Activated CD4-positive, alpha-beta T cell treated with anti-CD3 and anti-CD28 coated beads for 24 hours (primary cell): ENCODE results near the gene CLEC16A.

ENCODE experiments used
- DNase-seq, 2 donors: peaks; one replicate each; pipeline ENCODE4 v3.0.0-alpha.2; 2020; ENCODE audit warnings: low read depth in 2 of 2

CLEC16A gene

DNA sequence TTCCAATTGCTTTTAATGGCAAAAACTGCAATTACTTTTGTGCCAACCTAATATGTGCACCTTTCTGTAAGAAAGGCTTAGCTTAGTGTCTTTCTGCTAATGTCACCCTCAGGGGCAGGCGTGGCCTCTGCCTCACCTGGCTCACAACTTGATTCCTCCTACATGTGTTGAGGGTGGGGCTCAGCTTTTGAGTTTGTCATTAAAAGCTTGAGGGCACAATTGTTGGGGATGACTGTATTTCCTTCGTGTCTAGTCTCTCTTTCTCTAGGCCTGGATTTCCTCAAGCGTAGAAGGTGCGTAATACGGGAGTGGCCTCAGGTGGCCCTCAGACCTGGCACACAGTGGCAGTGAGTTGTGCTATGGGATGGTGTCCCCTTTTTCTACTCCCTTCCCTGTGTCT is 94.4 kb downstream of the CLEC16A start:
- no peak for DNase-seq

DNA sequence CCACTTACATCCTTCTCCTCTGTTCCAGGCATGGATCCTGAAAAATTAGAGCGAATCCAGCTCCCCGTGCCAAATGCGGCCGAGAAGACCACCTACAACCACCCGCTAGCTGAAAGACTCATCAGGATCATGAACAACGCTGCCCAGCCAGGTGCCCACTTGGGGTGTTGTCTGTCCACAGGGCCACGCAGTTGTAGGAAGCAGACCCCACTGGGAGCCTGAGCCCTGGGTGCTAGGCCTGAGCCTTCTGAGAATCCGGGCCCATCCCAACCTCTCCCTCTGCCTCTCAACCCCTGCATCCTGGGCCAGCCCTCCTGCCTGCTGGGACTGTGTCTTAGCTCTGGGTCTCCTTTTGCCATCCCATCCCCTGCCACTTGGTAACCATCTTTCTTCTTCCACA is 95.4 kb downstream of the CLEC16A start:
- DNase-seq = no peak

DNA sequence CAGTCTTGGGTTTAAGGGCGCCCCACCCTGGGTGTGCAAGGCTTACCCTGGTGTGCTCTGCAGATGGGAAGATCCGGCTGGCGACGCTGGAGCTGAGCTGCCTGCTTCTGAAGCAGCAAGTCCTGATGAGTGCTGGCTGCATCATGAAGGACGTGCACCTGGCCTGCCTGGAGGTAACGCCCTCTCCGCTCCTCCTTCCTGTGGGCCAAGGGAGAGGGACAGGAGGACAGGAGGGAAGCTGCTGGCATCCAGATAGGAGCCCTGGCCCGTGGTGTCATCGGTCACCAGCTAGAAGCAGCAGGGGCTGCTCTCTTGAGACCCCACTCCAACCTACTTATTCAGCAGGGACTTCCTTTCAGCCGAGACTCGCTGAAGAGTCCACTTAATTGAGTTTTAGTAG is 97.8 kb downstream of the CLEC16A start:
- DNase-seq = no peak

DNA sequence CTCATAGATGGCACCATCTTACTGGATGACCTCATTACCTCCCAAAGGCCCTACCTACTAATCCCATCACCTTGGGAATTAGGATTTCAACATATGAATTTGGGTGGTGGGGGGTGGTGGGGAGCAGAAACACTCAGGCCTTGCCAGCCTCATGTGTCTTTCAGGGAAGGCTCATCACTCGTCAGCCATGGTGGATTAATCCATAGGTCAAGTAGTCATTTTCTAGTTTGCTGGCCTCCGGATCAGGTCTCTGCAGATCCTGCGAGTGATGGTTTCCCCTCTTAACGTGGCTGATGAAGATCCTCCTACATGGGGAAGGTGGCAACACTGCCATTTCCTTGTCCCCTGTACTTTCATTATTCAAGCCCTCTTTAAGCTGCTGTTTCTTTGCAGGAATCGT is 101.1 kb downstream of the CLEC16A start:
- no peak for DNase-seq

DNA sequence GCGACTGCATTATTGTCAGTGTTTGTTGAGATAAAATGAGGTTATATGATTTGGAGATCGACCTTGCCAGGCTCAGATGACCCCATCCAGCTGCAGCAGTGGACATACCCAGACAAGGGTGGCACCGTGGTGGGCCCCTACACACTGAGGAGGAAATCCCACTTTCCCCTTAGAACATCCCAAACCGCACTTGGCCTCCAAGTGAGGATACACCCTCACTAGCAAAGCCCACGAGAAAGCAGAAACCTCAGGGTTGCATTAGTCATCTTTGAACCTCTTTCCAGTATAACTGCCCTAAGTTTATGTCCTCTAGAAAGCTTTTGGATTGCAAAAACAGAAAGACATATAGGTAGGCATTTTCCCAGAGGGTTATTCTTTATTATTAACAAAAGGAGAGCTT is 101.5 kb downstream of the CLEC16A start:
- no peak for DNase-seq

DNA sequence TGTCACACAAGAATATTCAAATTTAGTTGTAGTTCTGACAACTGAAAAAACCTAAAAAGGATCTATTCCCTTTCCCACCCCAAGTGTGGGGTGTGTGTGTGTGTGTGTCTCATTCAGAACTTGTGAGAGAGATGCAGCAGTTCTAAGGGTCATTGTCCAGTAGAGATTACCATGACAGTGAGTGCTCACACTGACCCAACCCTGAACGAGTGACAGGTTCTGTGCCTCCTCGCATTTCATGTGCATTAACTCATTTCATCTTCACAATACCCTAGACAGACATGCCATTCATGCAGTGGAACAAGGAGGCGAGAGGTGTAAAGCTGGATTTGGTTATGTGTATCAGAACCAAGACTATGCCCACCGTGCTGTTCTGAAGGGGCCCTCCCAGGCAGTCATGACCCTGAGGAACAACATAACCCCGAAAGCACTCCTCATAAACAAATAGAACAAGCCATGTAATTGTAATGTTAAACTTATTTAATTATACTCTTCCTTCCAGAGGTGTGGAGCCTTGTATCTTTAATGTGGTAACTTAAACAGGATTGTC is 102.1 kb downstream of the CLEC16A start:
- DNase-seq = no peak

DNA sequence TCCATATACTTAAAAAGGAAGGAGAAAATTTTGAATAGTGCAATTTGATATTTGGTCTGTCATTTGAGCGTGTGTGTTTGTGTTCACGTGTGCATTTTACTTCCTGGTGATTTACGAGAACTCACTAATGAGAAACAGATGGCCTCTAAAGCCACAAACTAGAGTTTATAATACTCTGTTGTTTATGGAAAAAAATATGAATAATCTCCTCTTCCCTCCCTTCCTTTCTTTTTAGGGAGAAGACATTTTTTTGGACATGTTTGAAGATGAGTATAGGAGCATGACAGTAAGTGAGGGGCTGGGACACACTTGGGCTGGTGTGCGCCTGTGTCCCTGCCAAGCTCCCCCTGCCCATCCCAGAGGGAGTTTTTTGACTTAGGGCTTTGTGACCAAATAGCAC is 102.7 kb downstream of the CLEC16A start:
- DNase-seq = no peak

DNA sequence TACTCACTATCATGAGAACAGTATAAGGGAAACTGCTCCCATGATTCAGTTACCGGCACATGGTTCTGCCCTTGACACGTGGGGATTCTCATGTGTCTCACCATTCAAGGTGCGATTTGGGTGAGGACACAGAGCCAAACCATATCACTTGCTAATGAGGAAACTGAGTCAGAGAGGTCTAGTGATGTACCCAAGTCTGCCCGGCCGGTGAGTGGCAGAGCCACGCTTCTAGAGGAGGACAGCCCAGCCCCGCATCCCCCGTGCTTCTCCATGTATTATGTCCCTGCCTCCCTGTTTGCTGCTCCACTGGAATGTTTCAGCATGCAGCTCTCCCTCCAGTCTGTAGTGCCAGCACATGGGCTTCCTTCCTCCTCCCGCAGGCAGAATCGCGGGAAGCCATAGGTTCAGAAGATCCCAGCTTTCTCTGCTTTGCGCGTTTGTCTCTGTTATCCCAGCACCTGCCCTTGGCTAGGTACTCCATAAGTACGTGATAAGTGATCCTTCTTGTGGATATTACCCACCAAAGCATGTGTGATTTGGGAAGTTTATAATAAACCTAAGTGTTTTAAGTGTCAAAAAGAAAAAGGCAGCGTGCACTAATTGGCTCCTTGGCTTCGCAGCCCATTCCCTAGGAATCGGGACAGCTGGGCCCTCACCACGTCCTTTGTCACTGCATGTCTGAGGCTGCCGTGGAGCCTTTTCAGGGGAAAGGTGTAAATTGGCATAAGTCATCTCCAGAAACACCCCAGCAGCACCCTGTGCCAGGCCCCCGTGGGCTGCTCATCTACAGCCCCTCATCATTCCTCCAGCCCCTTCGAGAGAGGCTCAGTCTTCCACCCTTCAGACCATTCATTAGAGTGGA is 103.8 kb downstream of the CLEC16A start:
- no peak for DNase-seq

DNA sequence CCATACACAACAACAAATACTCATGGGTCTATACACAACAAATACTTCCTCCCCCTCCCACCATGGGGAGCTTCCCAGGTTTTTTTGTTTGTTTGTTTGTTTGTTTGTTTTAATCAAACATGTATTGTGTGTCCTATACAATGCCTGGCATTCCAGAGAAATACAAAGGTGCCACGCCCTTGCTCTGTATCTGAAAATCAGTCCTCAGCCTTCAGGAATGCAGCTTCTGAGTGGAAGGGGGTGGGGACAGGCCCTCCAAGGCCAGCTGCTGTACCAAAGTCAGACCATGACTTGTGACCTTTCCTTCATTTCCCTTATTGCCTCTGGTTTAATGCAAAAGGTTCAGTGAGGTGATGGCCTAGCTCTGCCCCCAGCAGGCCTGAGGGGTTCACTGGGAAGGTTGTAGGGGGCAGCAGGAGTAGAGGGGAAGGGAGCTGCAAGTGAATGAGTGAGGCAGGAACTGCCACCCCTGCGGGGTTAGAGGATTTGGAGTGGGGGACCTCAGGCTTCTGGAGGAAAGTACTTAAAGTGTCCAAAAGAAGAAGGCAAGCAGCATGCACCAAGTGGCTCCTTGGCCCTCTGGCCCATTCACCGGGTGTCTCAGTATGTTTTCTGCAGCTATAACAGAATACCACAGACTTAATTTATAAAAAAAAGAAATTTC is 105.2 kb downstream of the CLEC16A start:
- DNase-seq = no peak

DNA sequence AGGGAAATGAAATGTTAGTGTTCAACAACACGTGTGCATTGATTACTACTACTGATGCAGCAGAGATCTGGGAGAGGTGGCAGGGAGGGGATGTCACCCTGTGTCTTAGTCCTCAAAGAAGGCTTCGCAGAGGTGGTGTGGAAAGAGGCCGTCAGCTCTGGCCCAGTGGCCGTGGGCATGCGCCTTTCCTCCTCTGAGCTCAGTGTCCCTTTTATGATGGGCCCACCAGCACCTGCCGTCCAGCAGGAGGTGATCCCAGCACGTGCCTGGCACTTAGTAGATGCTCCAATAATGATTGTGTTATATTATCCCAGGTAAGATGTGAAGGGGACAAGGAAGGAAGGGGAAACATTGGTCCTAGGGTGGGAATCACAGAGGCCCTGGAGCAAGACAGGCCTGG is 106.2 kb downstream of the CLEC16A start:
- DNase-seq = no peak

DNA sequence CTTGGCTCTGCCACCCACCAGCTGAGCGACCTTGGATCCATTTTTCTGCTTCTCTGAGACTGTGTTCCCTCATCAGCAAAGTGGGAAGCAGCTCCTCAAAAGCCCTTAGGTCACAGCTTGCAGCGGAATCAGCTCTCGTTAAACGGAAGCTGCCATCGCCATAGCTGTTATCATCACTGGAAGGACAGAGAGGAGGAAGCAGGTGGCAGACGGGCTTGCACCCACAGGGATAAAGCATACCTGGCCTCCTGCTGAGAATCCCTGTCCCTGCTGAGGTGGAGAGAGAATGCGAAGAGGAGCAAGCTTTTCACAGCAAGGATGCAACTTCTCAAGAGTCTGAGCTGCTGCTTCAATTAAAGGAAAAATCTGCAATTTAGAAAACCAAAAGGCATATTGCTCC is 106.6 kb downstream of the CLEC16A start:
- DNase-seq = no peak

DNA sequence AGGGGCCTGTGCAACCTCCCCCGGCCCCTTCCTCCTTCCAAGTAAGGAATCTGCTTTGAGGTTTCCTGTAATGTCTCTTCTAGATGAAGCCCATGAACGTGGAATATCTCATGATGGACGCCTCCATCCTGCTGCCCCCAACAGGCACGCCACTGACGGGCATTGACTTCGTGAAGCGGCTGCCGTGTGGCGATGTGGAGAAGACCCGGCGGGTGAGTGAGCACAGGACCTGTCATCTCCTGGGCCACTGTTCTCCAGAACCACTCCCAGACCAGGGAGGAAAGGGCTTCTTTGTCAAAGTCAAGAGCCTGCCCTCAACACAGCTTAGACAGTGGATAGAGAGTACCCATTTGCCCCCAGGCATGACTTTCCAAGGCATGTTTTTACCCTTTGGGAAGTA is 107.1 kb downstream of the CLEC16A start:
- DNase-seq = no peak

DNA sequence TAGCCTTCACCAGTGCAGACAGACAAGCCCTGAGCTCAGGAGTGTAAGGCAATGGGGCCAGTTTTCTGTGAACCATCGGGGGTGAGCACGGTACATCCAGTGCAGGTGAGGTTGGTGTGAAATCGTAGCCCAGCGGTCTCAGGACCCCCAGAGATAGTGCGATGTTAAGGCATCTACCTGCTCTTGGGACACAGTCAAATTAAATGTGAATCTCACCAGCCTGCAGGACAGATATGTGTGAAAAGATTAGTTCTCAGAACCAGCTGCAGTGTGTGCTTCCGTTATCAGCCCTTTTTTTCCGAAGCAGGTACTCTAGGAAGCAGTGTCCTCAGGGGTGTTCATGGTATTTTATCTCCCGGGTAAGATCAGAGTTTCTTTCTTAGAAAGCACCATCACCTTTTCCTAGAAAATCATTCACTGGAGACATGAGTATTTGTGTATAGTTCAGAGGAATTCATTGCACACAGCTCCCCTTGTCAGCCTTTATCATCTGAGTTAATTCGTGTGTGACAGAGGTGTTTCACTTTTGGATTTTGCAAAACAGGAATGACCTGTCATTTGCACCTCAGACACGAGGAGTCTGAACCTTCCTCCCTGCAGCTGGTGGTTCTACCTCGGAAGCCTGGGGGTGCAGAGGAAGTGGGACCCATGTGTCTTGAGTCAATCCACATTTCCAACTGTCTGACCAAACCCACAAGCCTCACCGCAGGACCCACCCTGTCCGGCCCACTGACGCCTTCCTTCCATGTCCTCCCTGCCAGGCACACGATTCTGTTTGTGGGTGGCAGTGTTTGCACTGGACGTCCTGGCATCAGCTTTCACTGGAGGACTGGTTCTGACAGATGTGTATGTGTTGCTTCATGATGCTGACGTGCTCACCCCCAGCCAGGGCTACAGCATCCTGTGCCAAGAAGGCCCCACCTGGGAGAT is 107.8 kb downstream of the CLEC16A start:
- DNase-seq = peak; percentile 33 to 68

DNA sequence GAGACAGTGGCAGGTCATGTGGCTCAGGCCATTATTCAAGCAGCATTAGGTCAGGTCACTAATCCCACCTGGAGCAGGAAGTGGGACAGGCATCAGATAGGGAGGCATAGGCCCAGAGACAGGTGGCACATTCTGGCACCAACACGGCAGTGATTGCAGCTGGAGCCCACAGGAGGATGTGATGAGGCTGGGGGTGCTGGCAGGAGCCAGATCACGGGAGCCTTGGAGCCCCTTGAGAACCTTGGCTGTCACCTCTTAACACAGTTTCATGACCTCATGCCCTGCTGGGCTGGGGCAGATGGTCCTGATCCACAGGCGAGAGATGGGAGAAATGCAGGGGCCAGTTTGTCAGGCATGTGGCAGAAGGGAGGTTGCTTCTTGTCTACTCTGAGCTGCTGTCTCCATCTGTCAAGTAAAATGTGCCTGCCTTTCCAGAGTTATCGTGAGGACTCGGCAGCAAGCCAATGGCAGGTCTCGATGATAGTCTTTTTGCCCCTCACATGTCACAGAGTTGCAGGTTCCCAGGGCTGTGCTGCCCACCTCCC is 109.6 kb downstream of the CLEC16A start:
- DNase-seq = no peak

DNA sequence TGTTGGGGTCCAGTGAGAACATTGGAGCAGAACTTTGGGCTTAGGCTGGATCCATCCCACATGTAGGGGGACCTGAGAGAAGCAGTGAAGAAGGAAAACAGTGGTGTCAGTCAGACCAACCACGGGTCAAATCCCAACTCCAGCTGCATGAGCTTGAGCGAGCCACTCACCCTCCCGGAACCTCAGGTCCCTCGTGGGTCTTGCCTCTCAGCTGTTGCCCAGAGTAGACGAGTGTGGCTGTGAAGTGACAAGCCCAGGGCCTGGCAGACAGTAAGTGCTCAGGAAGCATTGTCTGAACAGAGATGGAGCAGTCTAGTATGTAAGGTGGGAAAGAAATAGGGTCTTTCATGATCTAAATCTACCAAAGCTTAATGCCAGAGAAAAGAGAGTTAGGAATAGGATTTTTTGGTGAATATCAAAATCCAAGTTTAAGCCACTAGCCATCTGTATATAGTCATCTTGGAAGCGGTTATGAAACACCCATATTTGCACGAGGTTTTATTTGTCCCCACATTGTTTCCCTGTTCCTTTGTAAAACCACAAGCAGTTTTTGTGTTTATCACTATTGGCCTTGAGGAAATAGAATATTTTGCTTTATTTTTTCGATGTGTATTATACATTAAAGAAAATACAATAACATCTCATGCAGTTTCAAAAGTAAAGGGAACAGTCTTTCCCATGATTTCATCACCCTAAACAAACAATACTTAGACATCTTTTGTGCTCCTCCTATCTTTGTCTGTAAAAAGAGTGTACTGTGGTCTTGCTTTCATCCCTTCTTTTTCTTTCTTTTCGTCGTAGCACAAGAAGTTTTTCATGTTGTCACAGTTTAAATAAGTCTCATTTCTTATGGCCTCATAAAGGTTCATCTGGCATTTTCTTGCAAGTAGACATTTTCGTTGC is 112.0 kb downstream of the CLEC16A start:
- DNase-seq = no peak

DNA sequence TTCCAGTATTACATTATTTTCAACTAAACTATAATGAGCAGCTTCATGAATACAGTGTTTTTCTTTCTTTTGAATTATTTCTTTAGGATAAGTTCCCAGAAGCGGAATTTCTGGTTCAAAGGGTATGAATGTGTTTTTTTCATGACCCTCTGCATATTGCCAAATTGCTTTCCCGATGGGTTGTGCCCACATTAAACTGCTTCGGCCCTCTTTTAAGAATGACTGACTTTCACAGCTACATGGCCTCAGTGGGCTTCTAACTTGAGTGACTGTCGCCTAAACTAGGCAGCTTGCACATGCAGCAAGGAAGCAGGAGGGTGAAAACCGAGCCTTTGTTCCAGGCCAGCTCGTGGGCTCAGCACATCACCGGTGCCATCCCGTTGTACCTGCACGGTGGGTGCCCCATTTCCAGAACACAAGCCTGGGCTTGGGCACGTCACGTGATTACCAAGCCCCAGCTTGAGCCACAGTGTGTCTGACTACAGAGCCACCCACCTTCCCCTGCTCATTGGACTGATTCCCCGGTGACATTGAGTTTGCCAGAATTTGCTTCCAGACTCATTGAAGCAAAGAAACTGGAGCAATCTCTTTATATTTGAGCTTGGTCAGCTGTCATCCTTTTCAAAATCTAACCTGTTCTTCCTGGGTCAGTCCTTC is 112.8 kb downstream of the CLEC16A start:
- DNase-seq = no peak

DNA sequence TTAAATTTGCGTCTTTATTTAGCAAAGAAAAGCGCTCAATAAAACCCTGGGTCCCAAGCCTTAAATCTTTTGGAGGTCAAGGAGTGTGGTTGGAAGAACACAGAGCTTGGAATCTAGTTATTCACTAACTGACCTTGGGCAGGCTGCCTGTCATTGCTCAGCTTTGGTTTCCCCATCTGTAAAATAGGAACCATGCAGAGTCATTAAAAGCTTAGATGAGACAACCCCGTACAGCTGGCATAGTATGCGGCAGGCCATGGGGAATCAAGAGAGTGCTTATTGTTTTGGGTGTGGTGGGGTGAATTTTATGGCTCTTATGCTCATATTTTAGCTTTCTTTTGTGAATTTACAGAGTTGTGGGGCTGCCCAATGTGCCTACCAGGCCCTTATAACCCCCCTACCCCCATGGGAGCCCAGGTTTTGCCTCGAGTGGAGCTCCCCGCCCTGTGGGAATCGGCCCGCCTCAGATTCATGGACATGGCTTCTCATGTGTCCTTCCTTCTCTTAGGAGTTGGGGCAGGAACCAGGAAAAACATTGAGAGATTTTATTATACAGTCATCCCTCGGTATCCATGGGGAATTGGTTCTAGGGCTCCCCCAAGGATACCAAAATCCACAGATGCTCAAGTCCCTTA is 113.5 kb downstream of the CLEC16A start:
- DNase-seq = no peak

DNA sequence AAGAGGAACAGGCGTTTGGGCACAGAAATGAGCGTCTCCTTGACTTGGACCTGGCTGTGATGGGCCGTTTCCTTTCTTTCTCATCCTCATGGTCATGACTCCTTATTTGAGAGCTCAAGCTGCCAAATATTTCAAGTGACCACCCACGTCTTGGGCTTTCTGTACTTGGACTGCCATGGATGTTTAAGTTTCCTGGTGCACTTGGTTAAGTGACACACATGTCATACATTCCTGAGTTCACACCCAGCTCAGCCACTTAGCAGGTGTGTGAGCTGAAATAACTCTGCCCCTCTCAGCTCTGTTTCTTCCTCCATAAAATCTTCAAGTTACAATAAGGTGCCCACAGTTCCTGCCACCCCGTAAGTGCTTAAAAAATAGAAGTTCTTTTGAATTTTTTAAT is 114.5 kb downstream of the CLEC16A start:
- DNase-seq = no peak

DNA sequence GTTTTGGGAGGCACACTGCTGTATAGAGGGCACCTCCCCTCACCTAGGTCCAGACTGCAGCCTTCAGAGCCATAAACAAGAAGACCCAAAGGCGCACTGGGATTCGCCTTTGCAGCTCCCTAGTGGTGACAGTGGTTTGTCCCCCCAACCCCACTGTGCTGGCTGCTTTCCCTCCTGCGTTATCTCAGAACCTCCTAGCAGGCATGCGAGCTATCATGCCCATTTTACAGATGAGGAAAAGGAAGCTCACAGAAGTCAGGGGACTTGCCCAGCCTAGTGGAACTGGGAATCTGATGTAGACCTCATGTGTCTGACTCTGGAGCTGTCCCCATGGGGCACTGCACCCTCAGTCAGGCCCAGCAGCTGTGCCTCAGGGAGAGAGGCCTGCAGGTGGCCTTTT is 115.2 kb downstream of the CLEC16A start:
- no peak for DNase-seq

DNA sequence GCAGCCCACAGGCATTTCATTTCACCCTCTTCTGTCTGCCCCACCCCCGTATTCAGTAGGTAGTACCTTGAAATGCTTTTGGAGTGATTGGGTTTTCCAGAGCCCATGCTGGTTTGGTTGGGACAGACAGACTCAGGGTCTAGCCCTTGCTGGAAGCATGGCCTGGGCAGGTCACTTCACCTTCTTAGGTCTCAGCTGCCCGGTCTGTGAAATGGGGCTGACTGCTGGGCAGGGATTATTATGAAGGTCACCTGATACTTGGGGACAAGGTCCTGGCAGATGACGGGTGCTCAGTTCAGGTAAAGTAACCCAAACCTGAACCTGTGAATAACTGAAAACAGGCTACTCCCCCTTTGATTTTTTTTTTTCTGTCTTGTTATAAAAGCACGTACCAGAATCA is 116.0 kb downstream of the CLEC16A start:
- no peak for DNase-seq
